ENCODE results near the gene NAPA.

GRCh38 chr19:47494729-47495128 is 20.1 kb downstream of the NAPA start:
- TF ChIP-seq, protein P1, sequence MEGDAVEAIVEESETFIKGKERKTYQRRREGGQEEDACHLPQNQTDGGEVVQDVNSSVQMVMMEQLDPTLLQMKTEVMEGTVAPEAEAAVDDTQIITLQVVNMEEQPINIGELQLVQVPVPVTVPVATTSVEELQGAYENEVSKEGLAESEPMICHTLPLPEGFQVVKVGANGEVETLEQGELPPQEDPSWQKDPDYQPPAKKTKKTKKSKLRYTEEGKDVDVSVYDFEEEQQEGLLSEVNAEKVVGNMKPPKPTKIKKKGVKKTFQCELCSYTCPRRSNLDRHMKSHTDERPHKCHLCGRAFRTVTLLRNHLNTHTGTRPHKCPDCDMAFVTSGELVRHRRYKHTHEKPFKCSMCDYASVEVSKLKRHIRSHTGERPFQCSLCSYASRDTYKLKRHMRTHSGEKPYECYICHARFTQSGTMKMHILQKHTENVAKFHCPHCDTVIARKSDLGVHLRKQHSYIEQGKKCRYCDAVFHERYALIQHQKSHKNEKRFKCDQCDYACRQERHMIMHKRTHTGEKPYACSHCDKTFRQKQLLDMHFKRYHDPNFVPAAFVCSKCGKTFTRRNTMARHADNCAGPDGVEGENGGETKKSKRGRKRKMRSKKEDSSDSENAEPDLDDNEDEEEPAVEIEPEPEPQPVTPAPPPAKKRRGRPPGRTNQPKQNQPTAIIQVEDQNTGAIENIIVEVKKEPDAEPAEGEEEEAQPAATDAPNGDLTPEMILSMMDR (IDR thresholded peaks at IDR 0.05) = no peak
- no peak for TF ChIP-seq POLR2A (IDR thresholded peaks at IDR 0.05)
